AG09319 (cell line): ENCODE data around the gene CNN2.

Experiments used
- DNase-seq: peaks from one replicate; pipeline ENCODE4 v3.0.0-alpha.2; 2010; ENCODE audit warnings: low read depth; ENCODE audit errors: extremely low read depth
- TF ChIP-seq, protein P1 (sequence below): IDR thresholded peaks from 2 replicates; pipeline ENCODE4 v1.5.1; 2011; ENCODE audit warnings: low read depth, mild to moderate bottlenecking, inconsistent platforms, low read length, moderate library complexity

CNN2 gene

GRCh38 chr19:991932-992669, 34.3 kb upstream of the CNN2 start:
- no peak for DNase-seq
- TF ChIP-seq, protein P1, sequence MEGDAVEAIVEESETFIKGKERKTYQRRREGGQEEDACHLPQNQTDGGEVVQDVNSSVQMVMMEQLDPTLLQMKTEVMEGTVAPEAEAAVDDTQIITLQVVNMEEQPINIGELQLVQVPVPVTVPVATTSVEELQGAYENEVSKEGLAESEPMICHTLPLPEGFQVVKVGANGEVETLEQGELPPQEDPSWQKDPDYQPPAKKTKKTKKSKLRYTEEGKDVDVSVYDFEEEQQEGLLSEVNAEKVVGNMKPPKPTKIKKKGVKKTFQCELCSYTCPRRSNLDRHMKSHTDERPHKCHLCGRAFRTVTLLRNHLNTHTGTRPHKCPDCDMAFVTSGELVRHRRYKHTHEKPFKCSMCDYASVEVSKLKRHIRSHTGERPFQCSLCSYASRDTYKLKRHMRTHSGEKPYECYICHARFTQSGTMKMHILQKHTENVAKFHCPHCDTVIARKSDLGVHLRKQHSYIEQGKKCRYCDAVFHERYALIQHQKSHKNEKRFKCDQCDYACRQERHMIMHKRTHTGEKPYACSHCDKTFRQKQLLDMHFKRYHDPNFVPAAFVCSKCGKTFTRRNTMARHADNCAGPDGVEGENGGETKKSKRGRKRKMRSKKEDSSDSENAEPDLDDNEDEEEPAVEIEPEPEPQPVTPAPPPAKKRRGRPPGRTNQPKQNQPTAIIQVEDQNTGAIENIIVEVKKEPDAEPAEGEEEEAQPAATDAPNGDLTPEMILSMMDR, result no peak

DNA sequence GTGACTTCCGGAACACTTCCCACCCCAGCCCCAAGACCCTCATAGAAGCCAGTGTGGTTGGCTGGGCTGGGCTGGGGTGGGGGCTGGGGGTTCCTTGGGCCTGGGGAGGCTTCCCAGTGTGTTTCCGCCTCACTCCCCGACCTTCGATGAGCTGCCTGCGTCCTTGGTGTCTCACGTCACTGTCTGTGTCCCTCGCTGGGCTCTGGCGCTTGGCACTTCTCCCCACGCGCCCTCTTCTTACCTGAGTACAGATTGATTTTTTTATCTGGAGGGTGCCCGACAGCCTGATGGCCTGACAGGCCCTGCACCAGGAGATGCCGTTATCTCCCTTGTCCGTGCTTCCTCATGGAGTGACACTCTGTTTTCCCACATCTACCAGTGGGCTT, 33.7 kb upstream of the CNN2 start:
- TF ChIP-seq, protein P1, result no peak
- DNase-seq, result no peak

DNA sequence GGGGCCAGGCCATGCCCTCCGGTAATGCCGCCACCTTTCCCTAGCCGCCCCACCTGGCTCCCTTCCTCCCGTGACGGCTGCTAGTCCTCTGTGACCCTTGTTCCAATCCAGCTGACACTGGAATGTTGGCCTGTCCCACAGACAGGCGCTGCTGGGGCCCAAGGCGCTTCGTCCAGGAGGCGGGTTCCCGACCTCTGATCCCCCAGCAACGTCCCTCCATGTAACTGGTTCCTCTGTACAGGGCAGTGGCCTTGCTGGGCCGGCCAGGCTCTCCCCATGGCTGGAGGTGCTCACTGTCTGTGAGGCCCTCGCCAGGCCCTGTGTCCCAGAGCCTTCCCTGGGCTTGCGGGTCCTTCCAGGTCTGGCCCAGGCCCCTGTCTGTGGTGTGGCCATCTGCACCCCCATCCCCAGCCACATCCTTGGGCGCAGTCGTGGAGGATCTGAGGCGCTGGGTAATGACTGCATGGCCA, 33.0 kb upstream of the CNN2 start:
- TF ChIP-seq, protein P1, result no peak
- no peak for DNase-seq

DNA sequence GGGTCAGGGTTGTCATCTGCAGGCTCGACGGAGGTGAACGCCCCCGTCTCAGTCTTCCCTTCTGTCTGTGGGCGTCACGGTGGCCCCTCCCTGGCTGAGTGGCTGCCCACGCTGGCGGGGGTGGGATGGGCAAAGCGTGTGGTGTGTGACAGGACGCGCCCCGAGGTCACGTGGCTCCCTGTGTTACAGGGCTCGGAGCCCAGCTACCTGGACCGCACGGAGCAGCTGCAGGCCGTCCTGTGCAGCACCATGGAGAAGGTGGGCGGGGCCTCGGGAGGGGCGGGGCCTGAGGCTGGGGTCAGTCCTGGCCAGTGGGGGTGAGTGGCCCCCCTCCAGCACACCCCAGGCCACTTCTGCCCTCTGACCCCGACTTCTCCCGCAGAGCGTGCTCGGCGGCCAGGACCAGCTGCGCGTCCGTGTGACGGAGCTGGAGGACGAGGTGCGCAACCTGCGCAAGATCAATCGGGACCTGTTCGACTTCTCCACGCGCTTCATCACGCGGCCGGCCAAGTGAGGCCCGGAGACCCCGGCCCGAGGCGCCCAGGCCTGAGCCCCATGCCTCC, 32.5 kb upstream of the CNN2 start:
- TF ChIP-seq, protein P1, result no peak
- DNase-seq, result no peak

DNA sequence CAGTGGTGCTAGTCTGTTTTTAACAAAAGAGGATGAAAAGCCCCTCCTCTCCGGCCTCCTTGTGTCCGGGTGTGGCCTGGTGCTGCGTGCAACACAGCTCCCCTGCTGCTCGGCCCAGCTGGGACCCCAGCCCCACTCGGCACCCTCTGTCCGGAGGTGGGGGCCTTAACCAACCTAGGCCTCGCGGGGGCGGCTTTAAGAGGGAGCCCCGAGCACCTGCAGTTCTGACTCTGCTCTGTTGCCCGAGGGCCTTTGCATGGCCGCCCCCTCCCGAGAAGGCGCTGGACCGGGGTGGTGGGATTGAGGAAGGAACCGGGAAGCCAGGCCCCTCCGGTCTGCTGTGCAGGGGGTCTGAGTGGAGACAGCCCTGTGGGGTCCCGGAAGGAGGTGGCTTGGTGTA, 31.9 kb upstream of the CNN2 start:
- TF ChIP-seq, protein P1, result no peak
- DNase-seq, result no peak

DNA sequence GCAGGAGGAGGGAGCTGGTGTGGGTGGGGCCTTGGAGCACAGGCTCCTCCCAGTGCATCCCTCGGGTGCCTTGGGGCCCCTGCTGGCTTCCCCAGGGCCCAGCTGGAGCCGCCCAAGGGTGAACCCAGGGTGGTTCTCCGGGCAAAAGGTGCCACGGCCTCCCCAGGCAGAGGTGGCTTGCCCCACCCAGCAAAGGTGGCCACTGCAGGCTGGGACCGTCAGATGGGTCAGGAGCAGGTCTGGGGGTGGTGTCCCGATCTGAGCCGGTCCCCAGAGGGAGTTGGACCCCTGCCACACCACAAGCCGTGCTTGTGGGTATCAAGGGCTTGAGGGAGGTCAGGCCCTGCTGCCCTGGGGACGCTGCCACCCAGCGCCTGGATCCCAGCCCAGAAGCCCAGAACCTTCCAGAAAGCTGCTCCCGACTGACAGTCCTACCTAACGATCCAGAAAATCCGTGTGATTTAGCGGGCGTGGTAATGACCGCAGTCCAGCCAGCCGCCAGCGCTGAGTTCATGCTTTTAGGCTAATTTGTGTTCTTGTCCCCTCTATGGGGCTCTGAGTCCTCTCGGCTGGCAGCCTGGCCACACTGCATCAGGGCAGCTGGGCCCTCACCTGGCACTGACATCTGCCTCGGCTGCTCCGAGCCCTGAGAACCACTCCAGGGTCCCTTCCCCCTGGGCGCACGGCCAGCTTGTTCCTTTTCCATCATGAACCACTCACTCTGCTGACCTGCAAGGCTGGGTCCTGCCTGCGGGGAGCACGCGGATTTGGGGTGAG, 31.2 kb upstream of the CNN2 start:
- no peak for DNase-seq
- TF ChIP-seq, protein P1, result no peak
